SK-N-MC (cell line): ENCODE measurements around the gene SPIRE2.

Experiments used
- EZH2 ChIP-seq: fragments of 200-600 bp; sonication (generic); IDR thresholded peaks from one replicate; pipeline ENCODE4 v1.6.1; 2017; ENCODE audit warnings: antibody characterized with exemption
- FOXP2 ChIP-seq: optimal IDR thresholded peaks from 2 replicates; pipeline ENCODE3; 2011; ENCODE audit warnings: mild to moderate bottlenecking, moderate library complexity; ENCODE audit not compliant: insufficient read depth; ENCODE audit errors: extremely low read length, control extremely low read depth
- POLR2AphosphoS5 ChIP-seq: IDR thresholded peaks from 2 replicates; pipeline ENCODE4 v1.6.1; 2012; ENCODE audit warnings: mild to moderate bottlenecking, low read depth, low read length, borderline replicate concordance

DNA sequence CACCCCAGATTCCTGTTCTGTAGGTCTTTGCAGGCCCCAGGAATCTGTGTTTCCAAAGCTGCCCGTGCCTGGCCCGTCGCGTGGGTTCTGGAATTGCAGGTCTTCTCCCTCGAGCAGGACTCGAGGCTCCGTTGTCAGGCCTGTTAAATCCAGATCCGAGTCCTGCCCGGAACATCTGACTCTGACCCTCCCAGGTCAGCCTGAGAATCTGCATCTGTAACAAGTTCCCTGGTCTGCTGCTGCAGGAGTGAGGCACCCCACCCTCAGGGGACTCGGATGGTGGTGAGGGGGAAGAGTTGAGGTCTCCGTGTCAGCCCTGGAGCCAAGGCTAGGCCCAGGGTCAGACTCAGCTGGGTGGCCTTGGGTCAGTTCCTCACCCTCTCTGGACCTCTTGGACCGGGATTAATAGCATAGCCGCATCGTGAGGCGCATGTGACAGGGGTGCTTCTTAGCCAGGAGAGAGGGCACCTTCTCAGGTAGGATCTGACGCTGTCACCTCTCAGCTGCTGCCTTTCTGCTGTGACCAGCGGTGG lies 8.8 kb downstream of the SPIRE2 start:
- TF ChIP-seq POLR2AphosphoS5 (no peak), EZH2 (no peak), FOXP2 (no peak)
